Measurements from ENCODE around the gene UBE2S.

Gene UBE2S

GRCh38 chr19:55373306-55373992 is 34.1 kb downstream of the UBE2S start:
- Histone ChIP-seq H3K9me3 (ENCODE audit: control insufficient read depth, low read length) (no peaks in the 10 kb centered on the region), H3K4me1 (ENCODE audit: control insufficient read depth, insufficient read depth, low read depth, low read length) (peaks cover 65% of the 10 kb centered on the region), H3K27ac (ENCODE audit: low read length, poor library complexity, severe bottlenecking) (peak overlapping the region; percentile 93), H3K23ac (ENCODE audit: low read length in 2 of 2) (no peak overlapping the region), H4K91ac (ENCODE audit: low read length) (peak overlapping the region; percentile 1), H3K18ac (ENCODE audit: low read depth in 1 of 2, low read length in 2 of 2) (peak overlapping the region; percentile 72 to 85), H2AFZ (ENCODE audit: low read depth, low read length) (no peak overlapping the region), H2AK5ac (ENCODE audit: low read length, severe bottlenecking) (peak overlapping the region; percentile 87), H3K14ac (ENCODE audit: low read length in 2 of 2) (no peak overlapping the region), H2BK120ac (ENCODE audit: low read depth, low read length) (peak overlapping the region; percentile 69), H3K4me2 (ENCODE audit: low read length, poor library complexity, severe bottlenecking) (no peak overlapping the region), H2BK12ac (ENCODE audit: low read length in 2 of 2) (peak overlapping the region in 1 of 2 experiments; percentile 85), H2BK15ac (ENCODE audit: low read depth, poor library complexity, severe bottlenecking) (no peak overlapping the region), H3K27me3 (ENCODE audit: control insufficient read depth in 1 of 2, insufficient read depth in 1 of 2, low read length in 2 of 2) (peaks cover 0 to 22% of the 10 kb centered on the region in 2 experiments), H3K4ac (ENCODE audit: low read depth in 1 of 2, low read length in 2 of 2) (peak overlapping the region; percentile 28 to 63), H3K4me3 (ENCODE audit: insufficient read depth in 1 of 2, low read depth in 1 of 2, low read length in 2 of 2) (no peak overlapping the region), H3K9ac (ENCODE audit: low read length) (no peak overlapping the region), H2BK5ac (ENCODE audit: low read depth, low read length, poor library complexity, severe bottlenecking) (peak overlapping the region; percentile 92), H3K36me3 (ENCODE audit: control insufficient read depth in 1 of 2, insufficient read depth in 2 of 2, low read depth in 1 of 2, low read length in 2 of 2) (peaks cover 0 to 2% of the 10 kb centered on the region in 2 experiments), H3K79me1 (replicated peaks; ENCODE audit: low read length, poor library complexity, severe bottlenecking) (no peaks in the 10 kb centered on the region), H4K8ac (ENCODE audit: low read length) (peak overlapping the region; percentile 78)
- DNase-seq = no peak
- WGBS = 60% methylated on average over 8 of the region's 9 CpGs

GRCh38 chr19:55372316-55373081 is 35.1 kb downstream of the UBE2S start:
- Histone ChIP-seq H4K8ac (ENCODE audit: low read length) (peak overlapping the region; percentile 54), H3K27me3 (ENCODE audit: control insufficient read depth in 1 of 2, insufficient read depth in 1 of 2, low read length in 2 of 2) (peaks cover 0 to 16% of the 10 kb centered on the region in 2 experiments), H3K79me1 (replicated peaks; ENCODE audit: low read length, poor library complexity, severe bottlenecking) (peaks cover 3% of the 10 kb centered on the region), H2BK15ac (ENCODE audit: low read depth, poor library complexity, severe bottlenecking) (peak overlapping the region; percentile 92), H3K36me3 (ENCODE audit: control insufficient read depth in 1 of 2, insufficient read depth in 2 of 2, low read depth in 1 of 2, low read length in 2 of 2) (peaks cover 0 to 12% of the 10 kb centered on the region in 2 experiments), H3K9me3 (ENCODE audit: control insufficient read depth, low read length) (no peaks in the 10 kb centered on the region), H2BK5ac (ENCODE audit: low read depth, low read length, poor library complexity, severe bottlenecking) (peak overlapping the region; percentile 92), H3K27ac (ENCODE audit: low read length, poor library complexity, severe bottlenecking) (peak overlapping the region; percentile 93), H2AK5ac (ENCODE audit: low read length, severe bottlenecking) (peak overlapping the region; percentile 16), H3K4me3 (ENCODE audit: insufficient read depth in 1 of 2, low read depth in 1 of 2, low read length in 2 of 2) (no peak overlapping the region), H3K4me1 (ENCODE audit: control insufficient read depth, insufficient read depth, low read depth, low read length) (peaks cover 68% of the 10 kb centered on the region), H3K9ac (ENCODE audit: low read length) (no peak overlapping the region), H3K4ac (ENCODE audit: low read depth in 1 of 2, low read length in 2 of 2) (peak overlapping the region in 1 of 2 experiments; percentile 43), H2BK12ac (ENCODE audit: low read length in 2 of 2) (peak overlapping the region in 1 of 2 experiments; percentile 79), H3K18ac (ENCODE audit: low read depth in 1 of 2, low read length in 2 of 2) (peak overlapping the region in 1 of 2 experiments; percentile 34), H3K14ac (ENCODE audit: low read length in 2 of 2) (peak overlapping the region in 1 of 2 experiments; percentile 48), H4K91ac (ENCODE audit: low read length) (peak overlapping the region; percentile 19), H3K4me2 (ENCODE audit: low read length, poor library complexity, severe bottlenecking) (no peak overlapping the region), H3K23ac (ENCODE audit: low read length in 2 of 2) (no peak overlapping the region), H2BK120ac (ENCODE audit: low read depth, low read length) (no peak overlapping the region), H2AFZ (ENCODE audit: low read depth, low read length) (no peak overlapping the region)
- peak; percentile 79 for DNase-seq
- WGBS = 47% methylated on average over 19 of the region's 24 CpGs

GRCh38 chr19:55370305-55370988 is 37.1 kb downstream of the UBE2S start, which contains the start of gene IL11:
Gene IL11, minus strand, starts transcription at chr19:55370463. Its CDS starts 153 bp downstream, at chr19:55370310.
- Histone ChIP-seq H3K4ac (ENCODE audit: low read depth in 1 of 2, low read length in 2 of 2) (peak within 1 kb of the TSS; percentile 46 to 57), H3K9me3 (ENCODE audit: control insufficient read depth, low read length) (no peaks in the 10 kb centered on the region), H3K23ac (ENCODE audit: low read length in 2 of 2) (peak within 1 kb of the TSS in 1 of 2 experiments; percentile 47), H3K4me1 (ENCODE audit: control insufficient read depth, insufficient read depth, low read depth, low read length) (peaks cover 59% of the 10 kb centered on the region), H2BK120ac (ENCODE audit: low read depth, low read length) (peak within 1 kb of the TSS; percentile 27), H4K8ac (ENCODE audit: low read length) (peak within 1 kb of the TSS; percentile 45), H3K27ac (ENCODE audit: low read length, poor library complexity, severe bottlenecking) (peak within 1 kb of the TSS; percentile 94), H3K9ac (ENCODE audit: low read length) (peak within 1 kb of the TSS; percentile 74), H3K79me1 (replicated peaks; ENCODE audit: low read length, poor library complexity, severe bottlenecking) (peaks cover 6% of the 10 kb centered on the region), H4K91ac (ENCODE audit: low read length) (no peak within 1 kb of the TSS), H2AK5ac (ENCODE audit: low read length, severe bottlenecking) (peak within 1 kb of the TSS; percentile 58), H3K4me3 (ENCODE audit: insufficient read depth in 1 of 2, low read depth in 1 of 2, low read length in 2 of 2) (peak within 1 kb of the TSS; percentile 78 to 84), H2BK12ac (ENCODE audit: low read length in 2 of 2) (peak within 1 kb of the TSS in 1 of 2 experiments; percentile 90), H3K4me2 (ENCODE audit: low read length, poor library complexity, severe bottlenecking) (peak within 1 kb of the TSS; percentile 83), H3K18ac (ENCODE audit: low read depth in 1 of 2, low read length in 2 of 2) (peak within 1 kb of the TSS; percentile 45 to 85), H2BK5ac (ENCODE audit: low read depth, low read length, poor library complexity, severe bottlenecking) (peak within 1 kb of the TSS; percentile 92), H2AFZ (ENCODE audit: low read depth, low read length) (peak within 1 kb of the TSS; percentile 84), H3K14ac (ENCODE audit: low read length in 2 of 2) (peak within 1 kb of the TSS in 1 of 2 experiments; percentile 68), H2BK15ac (ENCODE audit: low read depth, poor library complexity, severe bottlenecking) (peak within 1 kb of the TSS; percentile 90), H3K27me3 (ENCODE audit: control insufficient read depth in 1 of 2, insufficient read depth in 1 of 2, low read length in 2 of 2) (peaks cover 0 to 9% of the 10 kb centered on the region in 2 experiments), H3K36me3 (ENCODE audit: control insufficient read depth in 1 of 2, insufficient read depth in 2 of 2, low read depth in 1 of 2, low read length in 2 of 2) (peaks cover 0 to 30% of the 10 kb centered on the region in 2 experiments)
- DNase-seq = peak; percentile 84
- WGBS = 5% methylated on average over 19 of the region's 32 CpGs

Data from mesenchymal stem cell (in vitro differentiated cells and primary cell).